Measurements from ENCODE around the gene HIRIP3.

HIRIP3 gene

GRCh38 chr16:29983420-29984136 lies 11.8 kb downstream of the HIRIP3 start:
- no peak for DNase-seq

DNA sequence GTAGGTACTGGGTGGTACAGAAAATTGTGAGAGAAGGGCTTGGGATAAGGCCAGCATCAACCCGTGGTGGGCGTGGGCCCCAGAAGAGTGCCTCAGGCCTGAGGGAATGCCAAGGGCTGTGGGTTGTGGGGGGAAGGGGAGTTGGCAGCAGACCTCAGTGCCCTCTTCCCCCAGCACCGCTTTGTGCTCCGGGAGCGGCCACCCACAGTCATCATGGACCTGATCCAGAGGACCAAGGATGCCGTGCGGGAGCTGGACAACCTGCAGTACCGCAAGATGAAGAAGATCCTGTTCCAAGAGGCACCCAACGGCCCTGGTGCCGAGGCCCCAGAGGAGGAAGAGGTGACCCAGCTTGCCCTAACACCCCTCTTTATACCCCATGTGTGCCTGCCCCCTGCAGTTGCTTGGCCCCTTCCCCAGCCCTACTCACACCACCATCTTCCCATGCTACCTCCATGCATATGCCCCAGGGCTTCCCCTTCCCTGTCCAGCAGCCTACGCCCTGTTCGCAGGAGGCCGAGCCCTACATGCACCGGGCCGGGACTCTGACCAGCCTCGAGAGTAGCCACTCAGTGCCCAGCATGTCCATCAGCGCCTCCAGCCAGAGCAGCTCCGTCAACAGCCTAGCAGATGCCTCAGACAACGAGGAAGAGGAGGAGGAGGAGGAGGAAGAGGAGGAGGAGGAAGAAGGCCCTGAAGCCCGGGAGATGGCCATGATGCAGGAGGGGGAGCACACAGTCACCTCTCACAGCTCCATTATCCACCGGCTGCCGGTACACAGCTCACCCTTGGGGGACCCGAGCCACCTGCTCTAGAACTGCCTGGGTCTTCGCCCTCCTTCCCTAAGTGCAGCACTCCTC lies 12.6 kb downstream of the HIRIP3 start:
- no peak for DNase-seq

DNA sequence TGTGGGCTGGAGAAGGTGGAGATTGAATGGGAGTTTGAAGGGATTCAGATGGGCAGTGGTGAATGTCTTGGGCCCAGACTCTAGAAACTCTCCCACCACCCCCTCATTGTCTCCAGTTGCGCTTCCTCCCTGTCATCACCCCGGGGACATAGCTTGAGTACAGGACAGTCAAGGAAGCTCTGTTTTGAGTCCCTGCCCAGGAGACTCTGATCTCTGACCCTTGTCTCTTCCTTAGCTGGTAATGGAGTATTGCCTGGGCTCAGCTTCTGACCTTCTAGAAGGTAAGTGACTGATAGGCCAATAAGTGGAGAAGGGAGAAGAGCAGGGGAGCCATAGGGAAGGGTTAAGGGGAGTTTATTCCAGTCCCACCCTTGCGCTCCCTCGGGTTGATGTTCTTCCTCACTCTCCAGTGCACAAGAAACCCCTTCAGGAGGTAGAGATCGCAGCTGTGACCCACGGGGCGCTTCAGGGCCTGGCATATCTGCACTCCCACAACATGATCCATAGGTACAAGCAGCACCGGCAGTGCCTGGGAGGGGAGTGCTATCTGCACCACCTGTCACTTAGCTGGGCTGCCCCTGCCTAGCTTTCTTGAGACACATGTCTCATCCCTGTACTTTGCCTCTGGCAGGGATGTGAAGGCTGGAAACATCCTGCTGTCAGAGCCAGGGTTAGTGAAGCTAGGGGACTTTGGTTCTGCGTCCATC lies 16.7 kb downstream of the HIRIP3 start:
- DNase-seq = no peak

GRCh38 chr16:29978081-29978480 lies 17.3 kb downstream of the HIRIP3 start:
- no peak for DNase-seq

GRCh38 chr16:29977063-29977825 lies 18.2 kb downstream of the HIRIP3 start:
- DNase-seq = no peak

DNA sequence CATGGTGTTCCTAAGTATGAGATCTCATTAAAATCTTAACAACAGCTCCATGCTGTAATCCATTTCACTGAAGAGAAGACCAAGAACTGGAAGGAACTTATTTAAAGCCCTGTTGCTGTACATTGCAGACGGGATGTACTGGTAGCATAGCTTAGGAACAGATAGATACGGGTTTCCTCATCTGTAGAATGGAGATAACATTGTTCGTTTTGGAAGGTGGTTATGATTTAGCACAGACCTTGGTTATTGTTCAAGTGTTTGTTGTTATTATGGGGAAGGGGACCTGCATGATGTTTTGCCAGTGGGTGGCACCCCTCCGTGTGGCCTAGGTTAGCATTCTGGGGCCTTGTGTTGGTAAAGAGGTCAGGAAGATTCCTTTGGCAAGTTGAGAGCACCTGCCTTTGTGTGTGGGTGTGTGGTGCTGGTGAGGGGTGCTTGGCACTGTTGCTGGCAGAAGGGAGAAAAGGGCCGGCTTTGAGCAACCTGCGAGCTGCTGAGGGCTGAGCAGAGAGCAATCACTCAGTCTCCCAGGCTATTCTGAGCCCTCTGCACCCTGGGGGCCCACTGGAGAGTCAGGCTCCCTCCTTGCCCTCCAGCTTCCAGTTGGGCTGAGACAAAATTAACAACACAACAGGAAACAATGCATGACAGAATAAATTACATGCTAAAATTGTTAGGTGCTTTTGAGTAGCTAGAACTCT lies 19.5 kb downstream of the HIRIP3 start:
- DNase-seq = no peak

DNA sequence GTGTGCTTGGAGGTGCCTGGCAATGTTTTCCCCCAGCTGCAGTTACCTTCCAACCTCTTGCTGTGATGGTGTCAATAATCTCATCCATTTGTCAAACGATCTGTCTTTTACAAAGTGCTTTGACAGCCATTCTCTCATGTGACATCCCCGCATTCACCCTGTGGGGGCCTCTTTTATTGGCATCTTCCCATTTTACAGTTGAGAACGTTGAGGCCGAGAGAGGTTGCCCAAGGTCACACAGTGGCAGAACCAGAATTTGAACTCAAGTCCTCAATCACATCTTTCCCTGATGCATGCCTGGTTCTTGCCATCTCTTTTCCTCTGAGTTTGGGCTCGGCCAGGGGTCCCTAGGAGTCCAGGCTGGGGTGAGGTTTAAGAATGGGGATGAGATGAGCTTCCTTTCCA lies 20.3 kb downstream of the HIRIP3 start:
- no peak for DNase-seq

DNA sequence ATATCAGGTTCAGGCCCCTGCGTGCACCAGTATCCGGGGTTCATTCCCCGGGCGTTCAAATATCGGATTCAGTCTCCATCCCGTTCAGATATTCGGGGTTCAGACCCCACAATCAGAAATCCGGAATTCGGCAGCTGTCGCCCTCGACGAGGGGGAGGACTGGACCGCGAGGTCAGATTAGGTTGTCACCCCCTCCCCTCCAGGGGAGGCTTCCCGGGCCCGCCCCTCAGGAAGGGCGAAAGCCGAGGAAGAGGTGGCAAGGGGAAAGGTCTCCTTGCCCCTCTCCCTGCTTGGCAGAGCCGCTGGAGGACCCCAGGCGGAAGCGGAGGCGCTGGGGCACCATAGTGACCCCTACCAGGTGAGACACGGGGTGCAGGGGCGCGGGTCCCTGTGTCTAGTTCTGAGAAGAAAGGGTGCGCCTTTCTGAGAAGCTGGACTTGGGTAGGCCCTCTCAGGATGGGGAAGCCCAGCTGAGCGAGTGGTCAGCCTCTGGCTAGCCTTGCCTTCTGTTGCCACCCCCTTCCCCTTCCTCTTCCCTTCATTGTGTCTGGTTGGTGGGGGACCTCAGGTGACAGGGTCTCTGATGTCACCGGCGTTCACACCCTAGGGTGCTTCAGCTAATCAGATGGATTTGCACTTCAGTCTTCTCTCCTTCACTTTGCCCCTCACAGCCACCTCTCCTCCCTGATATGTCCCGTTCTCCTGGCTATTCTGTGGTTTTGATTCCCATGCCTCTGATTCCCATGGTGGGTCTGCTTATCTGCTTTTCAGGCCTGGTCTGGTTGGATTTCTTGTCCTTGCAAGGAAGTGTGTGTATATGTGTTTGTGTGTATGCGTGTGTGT lies 20.9 kb downstream of the HIRIP3 start:
- peak; percentile 31 for DNase-seq

DNA sequence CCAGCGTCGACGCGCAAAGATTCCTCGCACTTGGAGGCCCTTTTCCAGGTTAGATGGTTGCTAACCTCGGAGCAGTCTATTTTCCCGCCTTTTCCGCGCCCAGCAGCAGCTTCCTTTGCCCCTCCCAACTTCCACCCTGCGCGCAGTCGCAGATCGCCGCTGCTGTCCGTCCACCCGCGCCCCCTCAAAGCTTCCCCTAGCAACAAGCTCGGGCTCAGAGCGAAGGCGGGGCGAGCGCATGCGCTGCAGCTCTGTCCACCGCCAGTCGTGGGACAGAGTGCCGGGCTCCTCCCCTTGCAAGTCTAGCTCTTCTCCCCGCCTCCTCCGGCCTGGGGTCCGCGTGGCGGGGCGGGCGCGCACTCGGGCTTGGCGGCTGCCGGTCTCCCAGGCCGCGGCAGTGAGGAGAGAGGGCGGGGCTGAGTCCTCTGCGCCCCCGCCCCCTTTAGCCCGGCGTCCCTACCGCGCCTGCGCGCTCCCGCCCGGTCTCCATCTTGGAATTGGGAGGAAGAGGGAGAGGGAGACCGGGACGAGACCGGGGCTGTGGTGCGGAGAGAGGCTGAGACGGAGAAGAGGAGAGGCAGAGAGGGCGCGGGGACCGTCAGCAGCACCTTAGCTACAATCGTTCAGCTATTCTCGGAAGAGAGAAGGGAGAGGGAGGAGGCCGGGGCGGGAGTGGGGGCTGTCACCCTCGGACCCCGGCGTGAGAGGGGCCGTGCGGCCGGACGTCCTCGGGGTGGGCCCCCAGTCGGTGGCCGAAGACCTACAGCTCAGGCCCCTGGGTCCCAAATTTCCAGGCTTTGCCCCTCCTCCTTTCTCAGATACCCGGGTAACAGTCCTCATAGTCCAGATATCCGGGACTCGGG lies 21.8 kb downstream of the HIRIP3 start, which contains the start of gene TAOK2:
TSS of gene TAOK2 (plus strand) at position 485 of the 863 bp plus-strand sequence. CDS start 3,905 bp downstream, outside the sequence.
- peak; percentile 98 for DNase-seq

DNA sequence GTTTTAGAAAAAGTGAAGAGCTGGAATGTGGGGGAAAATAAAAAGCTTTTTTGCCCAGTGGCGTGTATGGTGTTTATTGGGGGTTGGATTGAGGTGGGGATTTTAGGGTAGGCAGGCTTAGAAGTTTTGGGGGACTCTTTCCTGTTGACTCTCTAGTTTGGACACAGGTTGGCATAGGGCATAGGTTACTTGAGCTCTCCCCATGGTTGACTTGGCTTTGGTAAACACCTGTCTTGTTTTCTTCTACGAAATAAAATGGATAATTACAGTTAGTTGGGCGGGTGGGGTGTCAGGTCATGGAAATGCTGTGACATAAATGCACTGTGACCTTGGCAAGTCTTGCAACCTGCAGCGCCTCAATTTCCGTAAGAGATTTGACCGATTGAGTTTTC lies 22.4 kb downstream of the HIRIP3 start:
- no peak for DNase-seq

GRCh38 chr16:29972500-29972899 lies 22.9 kb downstream of the HIRIP3 start:
- DNase-seq = no peak

DNA sequence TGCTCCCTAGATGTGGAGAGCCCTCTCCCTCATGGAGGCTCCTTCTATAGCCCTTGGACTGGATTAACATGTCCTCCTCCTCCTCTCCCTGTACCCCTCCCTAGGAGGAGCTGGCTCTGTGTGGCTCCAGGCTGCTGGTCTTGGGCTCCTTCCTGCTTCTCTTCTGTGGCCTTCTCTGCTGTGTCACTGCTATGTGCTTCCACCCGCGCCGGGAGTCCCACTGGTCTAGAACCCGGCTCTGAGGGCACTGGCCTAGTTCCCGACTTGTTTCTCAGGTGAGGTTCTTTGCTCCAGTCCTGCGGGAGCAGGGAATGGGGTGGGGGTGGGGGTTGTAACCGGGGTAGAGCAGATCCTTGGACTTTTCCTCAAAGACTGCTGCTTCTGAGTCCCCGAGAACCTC lies 24.1 kb downstream of the HIRIP3 start:
- DNase-seq = no peak

GRCh38 chr16:29968205-29968604 lies 27.2 kb downstream of the HIRIP3 start:
- DNase-seq = no peak

GRCh38 chr16:29963021-29963743 lies 32.2 kb downstream of the HIRIP3 start:
- no peak for DNase-seq

DNA sequence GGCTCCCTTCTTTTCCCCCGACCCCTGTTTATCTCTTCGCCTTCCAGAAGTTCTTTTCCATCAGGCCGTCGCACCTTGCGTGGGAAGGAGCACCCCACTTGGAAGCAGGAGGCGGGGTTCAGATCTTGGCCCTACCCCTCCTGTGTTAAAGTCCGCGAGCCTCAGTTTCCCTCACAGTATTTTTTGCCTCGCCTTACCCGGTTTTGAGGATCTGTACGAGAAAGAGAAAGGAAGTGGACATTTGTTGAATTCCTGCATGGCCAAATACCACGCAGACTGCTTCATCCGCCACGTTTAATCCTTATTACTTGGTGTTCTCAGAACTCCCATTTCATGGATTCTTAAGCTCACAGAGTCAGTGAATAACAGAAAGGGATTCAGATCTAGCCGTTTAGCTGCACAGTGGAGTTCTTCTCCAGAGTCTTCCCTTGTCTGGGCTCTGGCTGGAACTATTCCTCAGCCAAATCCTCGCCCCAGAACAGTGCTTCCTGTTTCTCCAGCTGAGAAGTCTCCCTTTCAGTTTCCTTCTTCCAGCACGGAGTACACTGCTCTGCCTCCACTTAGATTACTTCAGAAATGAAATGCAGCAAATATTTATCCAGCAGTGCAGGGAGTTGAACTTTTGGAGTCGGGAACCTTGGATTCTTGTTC lies 32.9 kb downstream of the HIRIP3 start:
- no peak for DNase-seq

DNA sequence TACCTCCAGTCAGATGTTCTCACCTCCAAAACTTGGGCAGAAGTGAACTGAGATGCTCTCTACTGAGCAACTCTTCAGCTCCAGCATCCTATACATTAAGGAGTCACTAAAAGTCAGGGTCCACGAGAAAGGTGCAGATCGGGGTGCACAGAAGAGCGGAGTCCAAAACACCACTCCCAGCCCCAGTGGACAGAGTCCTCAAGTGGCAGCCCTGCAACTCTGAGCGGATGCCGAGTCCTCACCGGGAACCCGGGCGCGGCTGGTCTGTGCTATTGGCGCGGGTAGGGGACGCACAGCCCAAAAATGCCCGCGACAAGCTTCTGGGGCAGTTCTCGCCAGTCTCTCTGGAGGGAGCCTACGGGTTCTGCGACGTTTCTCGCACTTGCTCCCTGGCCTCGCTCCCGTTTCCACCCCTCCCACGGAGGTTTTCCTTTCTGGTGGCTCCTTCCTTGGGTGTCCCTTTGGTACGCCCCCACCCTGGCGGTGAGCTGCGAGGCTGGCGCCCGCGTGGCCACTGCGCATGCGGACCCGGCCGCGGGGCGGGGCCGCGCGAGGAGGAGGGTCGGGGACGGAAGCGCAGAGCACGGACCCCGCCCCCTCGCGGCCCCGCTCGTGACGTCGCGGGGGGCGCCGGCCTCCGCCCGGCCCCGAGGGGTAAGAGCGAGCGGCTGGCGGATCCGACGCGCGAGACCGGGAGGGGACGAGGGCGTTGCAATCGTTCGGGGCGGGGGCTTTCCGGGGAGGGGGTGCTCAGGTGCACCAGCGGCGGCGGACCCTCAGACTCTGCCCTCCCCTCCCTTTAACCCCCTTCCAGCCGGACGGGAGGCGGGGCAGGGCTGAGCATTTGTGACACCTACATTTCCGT lies 33.7 kb downstream of the HIRIP3 start, which contains the start of gene TMEM219:
TSS of gene TMEM219 (plus strand) at position 601 of the 865 bp plus-strand sequence. CDS start 1,065 bp downstream, outside the sequence.
- DNase-seq = peak; percentile 99

DNA sequence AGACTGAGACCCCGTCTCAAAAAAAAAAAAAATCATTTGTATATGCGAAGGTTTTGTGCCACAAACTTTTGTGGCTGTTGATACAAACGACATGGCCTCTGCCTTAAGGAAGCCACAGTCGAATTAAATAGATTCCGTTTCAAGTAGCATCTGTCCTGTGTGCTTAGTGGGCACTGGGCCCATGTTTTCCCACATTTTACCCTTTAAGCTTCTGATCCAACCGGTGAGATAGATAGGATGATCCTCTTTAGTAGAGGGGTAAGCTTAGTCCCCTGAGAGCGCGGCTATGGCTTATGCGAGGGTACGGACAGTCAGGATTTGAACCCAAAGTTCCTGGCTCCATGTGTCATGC lies 34.3 kb downstream of the HIRIP3 start:
- no peak for DNase-seq

All from right kidney (tissue), 1 donor.